ENCODE results near the gene FKBP1A. TPM values are rescaled to one million over a fixed set of nuclear protein-coding genes. Genes with fewer than 3 reads are reported as not detected.

FKBP1A gene
- total RNA-seq, 1 experiment from 2014 or later, result 140 TPM

- no peak for DNase-seq (ENCODE audit: extremely low read depth, low read depth)
Observed at GRCh38 chr20:1388741-1389483, 3.9 kb downstream of the FKBP1A start.

GRCh38 chr20:1388253-1388652 is 4.6 kb downstream of the FKBP1A start:
- DNase-seq (ENCODE audit: extremely low read depth, low read depth), result no peak

GRCh38 chr20:1386323-1386722 is 6.5 kb downstream of the FKBP1A start:
- no peak for DNase-seq (ENCODE audit: extremely low read depth, low read depth)

- DNase-seq (ENCODE audit: extremely low read depth, low read depth), result no peak
Observed at GRCh38 chr20:1383623-1384404, 9.0 kb downstream of the FKBP1A start.

- DNase-seq (ENCODE audit: extremely low read depth, low read depth), result no peak
Observed at GRCh38 chr20:1382670-1383069, 10.2 kb downstream of the FKBP1A start.

- DNase-seq (ENCODE audit: extremely low read depth, low read depth), result no peak
Observed at GRCh38 chr20:1381753-1382591, 10.9 kb downstream of the FKBP1A start.

- DNase-seq (ENCODE audit: extremely low read depth, low read depth), result no peak
Observed at GRCh38 chr20:1378735-1379125, 14.1 kb downstream of the FKBP1A start.

GRCh38 chr20:1377984-1378734 is 14.7 kb downstream of the FKBP1A start:
- no peak for DNase-seq (ENCODE audit: extremely low read depth, low read depth)

- no peak for DNase-seq (ENCODE audit: extremely low read depth, low read depth)
Observed at GRCh38 chr20:1377341-1377871, 15.4 kb downstream of the FKBP1A start.

- DNase-seq (ENCODE audit: extremely low read depth, low read depth), result no peak
Observed at GRCh38 chr20:1376408-1377270, 16.2 kb downstream of the FKBP1A start.

- DNase-seq (ENCODE audit: extremely low read depth, low read depth), result no peak
Observed at GRCh38 chr20:1376007-1376406, 16.8 kb downstream of the FKBP1A start.

GRCh38 chr20:1375515-1375914 is 17.3 kb downstream of the FKBP1A start:
- DNase-seq (ENCODE audit: extremely low read depth, low read depth), result no peak

GRCh38 chr20:1374246-1374645 is 18.6 kb downstream of the FKBP1A start:
- no peak for DNase-seq (ENCODE audit: extremely low read depth, low read depth)

- no peak for DNase-seq (ENCODE audit: extremely low read depth, low read depth)
Observed at GRCh38 chr20:1373614-1374013, 19.2 kb downstream of the FKBP1A start.

GRCh38 chr20:1373036-1373435 is 19.8 kb downstream of the FKBP1A start:
- no peak for DNase-seq (ENCODE audit: extremely low read depth, low read depth)

GRCh38 chr20:1371830-1372539 is 20.9 kb downstream of the FKBP1A start:
- DNase-seq (ENCODE audit: extremely low read depth, low read depth), result no peak

GRCh38 chr20:1371202-1371782 is 21.6 kb downstream of the FKBP1A start:
- DNase-seq (ENCODE audit: extremely low read depth, low read depth), result no peak

GRCh38 chr20:1370548-1371110 is 22.2 kb downstream of the FKBP1A start:
- DNase-seq (ENCODE audit: extremely low read depth, low read depth), result no peak
